Measurements from ENCODE around the gene VN1R2.

DNA sequence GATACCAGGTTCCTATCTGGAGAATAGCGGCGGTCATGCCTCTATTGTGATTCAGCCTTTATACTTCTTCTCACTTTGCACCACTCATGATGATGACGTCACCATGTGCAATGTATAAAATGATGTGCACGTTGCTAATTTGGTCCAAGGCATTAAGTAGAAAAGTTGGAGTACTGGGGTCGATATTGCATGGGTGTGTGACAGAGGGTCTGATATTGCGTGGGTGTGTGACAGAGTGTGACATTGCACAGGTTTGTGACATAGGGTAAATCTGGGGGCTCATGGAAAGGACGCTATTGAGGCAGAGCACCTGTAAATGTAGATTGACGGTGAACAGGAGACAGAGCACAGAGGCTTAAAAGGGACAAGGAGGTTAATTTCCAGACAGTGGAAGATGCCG lies 14.0 kb downstream of the VN1R2 start:
- TF ChIP-seq, protein P1, sequence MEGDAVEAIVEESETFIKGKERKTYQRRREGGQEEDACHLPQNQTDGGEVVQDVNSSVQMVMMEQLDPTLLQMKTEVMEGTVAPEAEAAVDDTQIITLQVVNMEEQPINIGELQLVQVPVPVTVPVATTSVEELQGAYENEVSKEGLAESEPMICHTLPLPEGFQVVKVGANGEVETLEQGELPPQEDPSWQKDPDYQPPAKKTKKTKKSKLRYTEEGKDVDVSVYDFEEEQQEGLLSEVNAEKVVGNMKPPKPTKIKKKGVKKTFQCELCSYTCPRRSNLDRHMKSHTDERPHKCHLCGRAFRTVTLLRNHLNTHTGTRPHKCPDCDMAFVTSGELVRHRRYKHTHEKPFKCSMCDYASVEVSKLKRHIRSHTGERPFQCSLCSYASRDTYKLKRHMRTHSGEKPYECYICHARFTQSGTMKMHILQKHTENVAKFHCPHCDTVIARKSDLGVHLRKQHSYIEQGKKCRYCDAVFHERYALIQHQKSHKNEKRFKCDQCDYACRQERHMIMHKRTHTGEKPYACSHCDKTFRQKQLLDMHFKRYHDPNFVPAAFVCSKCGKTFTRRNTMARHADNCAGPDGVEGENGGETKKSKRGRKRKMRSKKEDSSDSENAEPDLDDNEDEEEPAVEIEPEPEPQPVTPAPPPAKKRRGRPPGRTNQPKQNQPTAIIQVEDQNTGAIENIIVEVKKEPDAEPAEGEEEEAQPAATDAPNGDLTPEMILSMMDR (IDR thresholded peaks at IDR 0.05; ENCODE audit: low read depth, low read length, poor library complexity, severe bottlenecking), result no peak
- TF ChIP-seq EZH2phosphoT487 (IDR thresholded peaks at IDR 0.05; ENCODE audit: borderline replicate concordance, low read length), result no peak
